NCI-H1417 treated with DMSO at 0.1 percent for 48 hours (cell line): ENCODE results near the gene XPNPEP3.
"Not testable (repeated sequence)": the region's sequence is repeated elsewhere in the genome, so short reads cannot be mapped to it uniquely, and the experiment has no call there.

Experiments
- DNase-seq: peaks from one replicate; lab custom pipeline; 2025; lab: John Stamatoyannopoulos, UW

The XPNPEP3 gene

GRCh38 chr22:40857309-40857855 lies 434 bp downstream of the XPNPEP3 start:
- no peak for DNase-seq

- no peak for DNase-seq
Observed at GRCh38 chr22:40862013-40862412, 5.1 kb downstream of the XPNPEP3 start, which contains the start of gene DNAJB7. Gene DNAJB7 (minus strand): TSS chr22:40862113. CDS start chr22:40861994, 119 bp downstream.

GRCh38 chr22:40862537-40862936 lies 5.6 kb downstream of the XPNPEP3 start:
- no peak for DNase-seq

- DNase-seq, result no peak
Observed at GRCh38 chr22:40867109-40867508, 10.2 kb downstream of the XPNPEP3 start.

GRCh38 chr22:40868379-40868778 lies 11.4 kb downstream of the XPNPEP3 start:
- DNase-seq, result not testable (repeated sequence)

GRCh38 chr22:40874016-40874415 lies 17.1 kb downstream of the XPNPEP3 start:
- DNase-seq, result no peak

- DNase-seq, result no peak
Observed at GRCh38 chr22:40875111-40875510, 18.2 kb downstream of the XPNPEP3 start.

GRCh38 chr22:40876907-40877306 lies 20.0 kb downstream of the XPNPEP3 start:
- no peak for DNase-seq

GRCh38 chr22:40877488-40877887 lies 20.5 kb downstream of the XPNPEP3 start:
- no peak for DNase-seq

- no peak for DNase-seq
Observed at GRCh38 chr22:40878922-40879321, 22.0 kb downstream of the XPNPEP3 start.

GRCh38 chr22:40889116-40889515 lies 32.2 kb downstream of the XPNPEP3 start:
- DNase-seq, result no peak

- no peak for DNase-seq
Observed at GRCh38 chr22:40890881-40891280, 33.9 kb downstream of the XPNPEP3 start.

GRCh38 chr22:40894417-40894816 lies 37.5 kb downstream of the XPNPEP3 start:
- no peak for DNase-seq

GRCh38 chr22:40898850-40899357 lies 42.0 kb downstream of the XPNPEP3 start:
- DNase-seq, result no peak

- no peak for DNase-seq
Observed at GRCh38 chr22:40904101-40904500, 47.2 kb downstream of the XPNPEP3 start.

GRCh38 chr22:40908895-40909294 lies 51.9 kb downstream of the XPNPEP3 start:
- no peak for DNase-seq

GRCh38 chr22:40911772-40912171 lies 54.8 kb downstream of the XPNPEP3 start:
- DNase-seq, result no peak

- DNase-seq, result not testable (repeated sequence)
Observed at GRCh38 chr22:40912987-40913386, 56.0 kb downstream of the XPNPEP3 start.

- no peak for DNase-seq
Observed at GRCh38 chr22:40919446-40919845, 62.5 kb downstream of the XPNPEP3 start.

- no peak for DNase-seq
Observed at GRCh38 chr22:40920526-40920925, 63.6 kb downstream of the XPNPEP3 start.

GRCh38 chr22:40922484-40923303 lies 65.7 kb downstream of the XPNPEP3 start:
- DNase-seq, result no peak

- no peak for DNase-seq
Observed at GRCh38 chr22:40928657-40929056, 71.7 kb downstream of the XPNPEP3 start.

GRCh38 chr22:40932396-40932795 lies 75.4 kb downstream of the XPNPEP3 start:
- no peak for DNase-seq
